Activated CD4-positive, alpha-beta T cell treated with anti-CD3 and anti-CD28 coated beads, Interleukin-2, amount 50 U/mL, for 4 hours (primary cell): ENCODE data around the gene RBM26.
A peak's percentile ranks its signal among the peaks of the same experiment; 100 is the strongest.

Experiments
- DNase-seq, 2 experiments: peaks; one replicate each; pipeline ENCODE4 v3.0.0-alpha.2; 2020

The RBM26 gene

DNA sequence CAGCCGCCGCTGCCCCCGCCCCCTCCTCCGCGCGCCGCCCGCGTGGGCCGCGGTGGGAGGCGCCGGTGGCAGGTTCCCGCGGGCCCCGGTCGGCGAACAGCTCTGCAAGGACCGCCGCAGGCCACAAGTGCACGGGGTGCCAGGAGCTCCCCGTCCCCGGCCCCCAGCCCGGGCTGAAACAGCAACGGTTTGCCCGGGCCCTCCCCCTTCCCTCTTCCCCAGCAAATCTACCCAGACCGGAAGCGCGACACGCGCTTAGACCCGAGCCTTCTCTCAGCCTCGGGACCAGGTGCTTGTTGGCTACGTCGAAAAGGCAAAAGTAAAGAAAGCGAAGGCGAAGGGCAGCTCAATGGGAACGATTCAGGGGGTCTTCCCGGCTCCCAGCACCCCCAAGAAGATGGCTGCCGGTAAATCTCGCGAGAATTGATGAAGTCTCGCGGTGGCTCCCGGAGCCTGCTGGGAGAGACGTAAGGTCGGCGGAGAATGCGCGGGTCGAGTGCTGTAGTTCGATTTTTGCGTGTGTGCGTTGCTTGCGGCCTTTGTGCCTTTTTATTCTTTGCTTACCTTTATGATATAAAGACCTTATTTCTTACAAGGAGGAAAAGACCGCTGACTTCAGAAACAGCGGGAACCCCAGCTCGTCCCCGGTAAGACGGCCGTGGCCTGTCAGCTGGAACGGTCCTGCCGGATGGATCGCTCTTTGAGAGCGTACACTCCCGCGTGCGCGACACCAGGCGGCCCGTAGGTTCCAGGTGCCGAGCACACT, at the start of gene RBM26:
Gene RBM26 (minus strand): TSS at position 425 of the 766 bp plus-strand sequence. CDS start 481 bp downstream, outside the sequence.
- peak; percentile 93 to 94 for DNase-seq

GRCh38 chr13:79455331-79455730, 49.3 kb upstream of the RBM26 start:
- no peak for DNase-seq

GRCh38 chr13:79452239-79452913, 46.3 kb upstream of the RBM26 start:
- DNase-seq, result no peak

GRCh38 chr13:79451500-79451962, 45.5 kb upstream of the RBM26 start:
- peak; percentile 92 to 94 for DNase-seq

- DNase-seq, result no peak
These were observed 44.1 kb upstream of the RBM26 start for GRCh38 chr13:79450110-79450509.

DNA sequence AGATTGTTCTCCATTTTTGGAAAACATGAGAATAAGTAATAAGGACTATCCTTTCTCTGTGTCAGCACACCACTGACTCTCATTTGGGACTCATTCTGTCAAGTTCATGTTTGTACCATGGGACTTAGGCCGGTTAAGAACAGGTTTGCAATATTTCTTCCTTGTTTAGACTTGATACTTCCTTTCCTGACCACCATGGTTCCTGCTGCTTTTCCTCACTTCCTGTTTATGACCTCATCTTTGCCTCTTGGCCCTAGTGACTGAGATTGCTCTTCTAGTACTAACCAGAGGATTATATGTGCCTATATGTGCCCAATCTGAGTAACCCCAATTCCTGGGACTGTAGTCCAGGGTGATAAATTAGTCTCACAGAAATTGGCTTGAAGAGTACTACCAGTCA, 42.4 kb upstream of the RBM26 start:
- no peak for DNase-seq

DNA sequence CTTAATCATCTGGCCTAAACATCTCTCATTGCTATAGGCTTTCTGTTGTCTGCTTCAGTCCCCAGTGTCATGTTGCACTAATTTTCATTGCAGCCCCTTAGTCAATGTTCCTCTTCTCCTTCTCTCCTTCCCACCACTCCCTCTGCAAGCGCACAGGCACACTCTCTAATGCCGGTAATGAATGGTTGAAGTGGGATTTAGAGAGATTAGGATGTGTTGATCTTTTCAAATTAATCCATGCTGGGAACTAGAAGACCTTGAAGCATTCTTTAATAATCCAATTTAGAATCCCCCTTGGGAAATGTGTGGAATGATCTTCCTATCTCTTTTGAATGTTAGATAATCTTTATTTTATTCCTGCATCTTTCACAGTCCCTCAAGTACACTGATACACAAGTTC, 41.7 kb upstream of the RBM26 start:
- no peak for DNase-seq

- DNase-seq, result no peak
These were observed 41.1 kb upstream of the RBM26 start for GRCh38 chr13:79447141-79447540.

DNA sequence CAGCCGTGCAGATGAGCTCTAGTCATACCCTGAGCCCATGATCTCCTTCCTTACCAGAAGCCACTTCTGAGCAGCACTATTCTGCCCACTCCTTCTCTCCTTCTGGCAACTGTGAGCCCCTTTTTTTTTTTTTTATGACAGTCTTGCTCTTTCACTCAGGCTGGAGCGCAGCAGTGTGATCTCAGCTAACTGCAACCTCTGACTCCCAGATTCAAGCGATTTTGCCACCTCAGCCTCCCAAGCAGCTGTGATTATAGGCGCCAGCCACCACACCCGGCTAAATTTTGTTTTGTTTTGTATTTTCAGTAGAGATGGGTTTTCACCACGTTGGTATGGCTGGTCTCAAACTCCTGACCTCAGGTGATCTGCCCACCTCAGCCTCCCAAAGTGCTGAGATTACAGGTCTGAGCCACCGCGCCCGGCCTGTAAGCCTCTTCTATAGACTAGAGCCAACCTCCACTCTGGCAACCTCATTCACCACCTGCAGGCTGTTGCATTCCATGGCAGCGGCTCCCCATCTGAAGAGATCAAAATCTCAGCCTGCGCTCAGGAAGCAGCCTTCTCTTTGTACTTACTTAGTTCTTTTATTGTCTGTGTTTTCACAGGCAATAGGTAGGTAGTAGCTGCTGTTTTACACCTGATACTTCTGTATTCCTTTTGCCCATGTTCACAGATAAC, 40.1 kb upstream of the RBM26 start:
- no peak for DNase-seq

DNA sequence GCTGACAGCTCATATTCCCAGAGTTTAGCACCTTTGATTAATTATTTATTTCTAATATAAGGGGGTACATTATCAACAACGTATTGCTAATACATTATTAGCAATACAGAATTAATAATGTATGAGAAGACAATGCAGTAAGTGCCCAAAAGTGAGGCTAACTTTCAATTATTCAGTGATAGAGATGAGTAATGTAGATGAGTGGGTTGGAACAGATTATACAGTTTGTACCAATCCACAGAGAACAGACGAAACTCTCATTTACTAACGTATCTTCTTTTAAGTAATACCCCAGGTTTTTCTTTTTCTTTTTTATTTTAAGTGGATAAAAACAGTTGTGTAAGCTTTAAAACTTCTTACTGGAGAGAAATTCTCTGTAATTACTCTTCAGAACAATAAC, 36.7 kb upstream of the RBM26 start:
- no peak for DNase-seq

DNA sequence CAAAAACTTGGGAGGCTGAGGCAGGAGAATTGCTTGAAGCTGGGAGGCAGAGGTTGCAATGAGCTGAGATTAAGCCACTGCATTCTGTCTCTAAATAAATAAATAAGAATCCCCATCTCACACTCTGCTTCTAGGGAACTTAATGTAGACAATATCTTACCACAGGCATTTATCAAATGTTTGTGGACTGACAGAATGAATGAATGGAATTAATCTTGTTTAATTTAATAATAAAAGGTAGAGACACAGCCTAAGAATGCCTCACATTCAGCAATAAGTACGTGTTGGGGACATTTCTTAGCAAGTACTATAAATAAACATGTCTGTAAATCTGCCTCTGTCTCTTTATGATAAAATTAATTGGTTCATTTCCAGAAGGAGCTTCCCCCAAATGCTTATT, 36.2 kb upstream of the RBM26 start:
- no peak for DNase-seq

DNA sequence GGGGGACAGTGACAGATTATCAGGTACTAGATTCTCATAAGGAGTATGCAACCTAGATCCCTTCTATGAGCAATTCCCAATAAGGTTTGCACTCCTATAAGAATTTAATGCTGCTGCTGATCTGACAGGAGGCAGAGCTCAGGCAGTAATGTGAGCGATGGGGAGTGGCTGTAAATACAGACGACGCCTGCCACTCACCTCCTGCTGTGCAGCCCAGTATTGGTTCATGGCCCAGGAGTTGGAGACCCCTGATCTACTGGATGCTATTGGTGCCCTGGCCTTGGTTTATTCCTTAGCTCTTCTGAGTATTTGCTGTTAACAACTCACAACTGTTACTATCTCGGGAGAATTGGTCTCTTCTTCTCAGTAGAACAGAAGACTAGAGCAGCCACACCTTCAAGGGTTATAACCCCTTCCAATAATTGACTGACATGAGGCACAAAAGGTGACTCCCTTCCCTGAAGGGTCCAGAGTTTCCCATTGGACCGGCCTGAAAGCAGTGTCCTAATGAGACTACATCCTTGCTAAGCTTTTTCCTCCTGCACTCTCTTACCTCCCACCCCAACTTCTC, 35.0 kb upstream of the RBM26 start:
- no peak for DNase-seq

- no peak for DNase-seq
These were observed 33.2 kb upstream of the RBM26 start for GRCh38 chr13:79439275-79439674.

DNA sequence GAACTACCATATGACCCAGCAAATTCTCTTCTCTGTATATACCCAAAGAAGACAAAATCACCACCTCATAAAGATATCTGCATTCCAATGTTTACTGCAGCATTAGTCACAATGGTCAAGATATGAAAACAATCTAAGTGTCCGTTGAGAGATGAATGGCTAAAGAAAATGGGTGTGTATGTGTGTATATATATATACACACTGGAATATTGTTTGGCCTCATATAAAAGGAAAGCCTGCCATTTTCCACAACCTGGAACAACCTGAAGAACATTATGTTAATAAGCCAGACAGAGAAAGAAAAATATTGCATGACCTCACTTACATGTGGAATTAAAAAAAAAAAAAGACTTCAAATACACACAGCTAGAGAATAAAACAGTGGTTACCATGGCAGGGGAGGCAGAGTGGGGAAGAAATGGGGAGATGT, 29.5 kb upstream of the RBM26 start:
- no peak for DNase-seq

DNA sequence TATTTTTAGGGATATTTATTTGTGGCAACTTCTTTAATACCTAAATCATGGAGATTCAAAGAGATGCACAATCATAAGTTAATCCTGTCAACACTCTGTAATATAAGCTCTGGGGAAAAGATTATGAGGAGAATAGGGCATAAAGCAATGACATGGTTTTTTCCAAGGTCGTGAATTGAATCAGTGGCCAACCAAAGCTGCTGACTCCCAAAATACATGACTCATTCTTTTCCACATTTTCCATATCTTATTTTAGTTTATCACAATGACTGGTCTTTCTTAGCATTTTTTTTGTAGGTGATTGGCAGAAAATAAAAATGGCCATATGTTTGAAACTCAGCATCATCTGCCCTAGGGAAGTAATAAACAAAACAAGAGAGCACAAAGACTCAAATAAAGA, 28.5 kb upstream of the RBM26 start:
- no peak for DNase-seq

DNA sequence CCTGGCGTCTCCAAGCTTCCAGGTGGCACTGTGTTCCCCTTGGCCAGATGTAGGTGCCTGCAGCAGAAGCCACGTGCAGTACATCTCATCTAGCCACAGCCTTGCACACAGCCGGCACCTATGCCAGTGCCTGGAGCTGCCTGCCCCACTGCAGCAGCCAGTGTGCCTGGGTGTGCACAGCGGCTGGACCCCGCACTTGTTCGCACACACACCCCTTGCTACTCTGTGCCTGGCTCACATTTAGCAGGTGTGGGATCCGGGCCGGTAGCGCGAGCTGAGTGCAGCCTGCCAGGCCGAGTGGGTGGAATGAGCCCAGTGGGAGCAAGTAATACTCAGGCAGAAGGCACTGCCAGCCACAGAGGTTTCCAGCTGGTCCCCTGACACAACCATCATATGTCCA, 26.9 kb upstream of the RBM26 start:
- DNase-seq, result no peak

GRCh38 chr13:79432086-79432485, 26.0 kb upstream of the RBM26 start:
- DNase-seq, result no peak

DNA sequence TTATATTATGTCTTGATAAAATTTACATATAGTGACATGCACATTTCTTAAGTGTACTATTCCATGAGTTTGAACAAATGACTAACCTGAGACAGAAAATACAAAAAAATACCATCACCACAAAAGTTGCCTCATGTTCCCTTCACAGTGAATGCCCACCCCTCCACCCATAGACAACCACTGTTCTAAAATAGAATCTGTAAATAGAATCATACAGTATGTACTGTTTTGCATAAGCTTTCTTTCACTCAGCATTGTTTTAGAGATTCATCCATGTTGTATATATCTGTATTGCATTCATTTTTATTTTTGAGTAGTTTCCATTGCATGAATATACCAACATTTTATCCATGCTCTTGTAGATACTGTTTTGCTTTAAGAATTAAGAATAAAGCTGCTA, 23.3 kb upstream of the RBM26 start:
- DNase-seq, result no peak

GRCh38 chr13:79427883-79428282, 21.8 kb upstream of the RBM26 start:
- no peak for DNase-seq

GRCh38 chr13:79427265-79427664, 21.2 kb upstream of the RBM26 start:
- no peak for DNase-seq

DNA sequence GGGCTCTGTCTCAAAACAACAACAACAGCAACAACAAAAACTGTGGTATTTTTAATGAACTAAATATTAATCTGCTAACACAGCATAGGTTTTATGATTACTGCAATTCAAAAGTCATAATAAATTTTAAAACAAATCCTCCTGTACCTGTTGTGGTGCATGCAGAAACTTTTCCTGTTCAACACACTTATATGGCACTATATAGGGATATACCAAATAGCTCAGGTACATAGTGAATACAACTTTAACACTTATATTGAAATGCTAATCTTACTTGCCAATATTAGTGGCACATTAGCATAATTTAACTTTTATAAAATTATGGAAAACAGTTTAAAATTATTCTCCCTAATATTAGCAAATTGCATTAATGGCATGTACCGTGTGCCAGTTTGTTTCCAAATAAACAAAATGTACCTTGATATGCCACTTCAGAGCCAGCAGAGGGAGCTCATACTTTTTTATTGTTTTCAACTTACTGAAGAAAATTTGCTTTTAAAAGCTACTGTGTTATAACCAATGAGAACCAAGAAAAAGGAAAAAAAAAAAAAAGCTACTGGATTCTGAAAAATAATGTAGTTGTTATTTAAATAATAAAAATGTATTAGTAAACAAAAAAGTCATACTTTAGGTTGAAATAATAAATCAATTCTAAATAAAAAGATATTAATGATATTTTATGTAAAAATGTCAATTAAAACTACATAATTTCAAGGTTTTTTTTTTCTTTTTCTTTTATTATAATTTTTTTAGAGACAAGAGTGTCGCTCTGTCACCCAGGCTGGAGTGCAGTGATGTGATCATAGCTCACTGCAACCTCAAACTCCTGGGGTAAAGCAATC, 18.0 kb upstream of the RBM26 start:
- DNase-seq, result no peak

DNA sequence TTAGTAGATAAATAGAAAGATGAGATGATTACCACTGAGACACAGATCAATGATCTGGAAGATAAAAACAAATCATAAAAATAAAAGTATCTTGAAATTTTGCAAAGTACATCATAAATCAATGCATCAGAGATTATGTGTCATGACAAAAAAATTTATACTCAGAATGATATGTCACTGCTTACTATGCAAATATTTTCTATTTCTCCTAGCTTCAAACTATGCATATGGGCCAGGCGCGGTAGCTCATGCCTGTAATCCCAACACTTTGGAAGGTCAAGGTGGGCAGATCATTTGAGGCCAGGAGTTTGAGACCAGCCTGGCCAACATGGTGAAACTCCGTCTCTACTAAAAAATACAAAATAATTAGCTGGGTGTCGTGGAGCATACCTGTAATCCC, 17.3 kb upstream of the RBM26 start:
- DNase-seq, result no peak

DNA sequence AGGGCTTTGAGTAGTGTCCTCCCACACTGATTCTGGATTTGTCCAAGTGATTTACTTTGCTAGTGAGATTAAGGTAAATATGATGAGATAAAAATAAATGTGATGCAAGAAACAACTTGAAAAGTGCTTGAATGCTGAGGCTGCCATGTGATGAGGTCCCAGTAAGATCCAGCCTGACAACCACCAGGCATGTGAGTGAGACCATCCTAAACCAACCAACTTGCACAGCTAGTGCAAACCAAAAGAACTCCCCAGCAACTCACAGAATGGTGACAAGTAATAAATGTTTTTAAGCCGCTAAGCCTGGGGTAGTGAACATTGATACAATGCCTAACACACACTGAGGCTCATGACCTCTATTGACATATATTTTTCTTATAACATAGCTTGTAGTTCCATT, 13.3 kb upstream of the RBM26 start:
- DNase-seq, result no peak
